ENCODE measurements around the gene GNL2. TPM values are rescaled to one million over a fixed set of nuclear protein-coding genes. Genes with fewer than 3 reads are reported as not detected.

Gene GNL2
- total and polyA plus RNA-seq, 2 experiments from 2014 or later, result 38.6 to 55.9 TPM

DNA sequence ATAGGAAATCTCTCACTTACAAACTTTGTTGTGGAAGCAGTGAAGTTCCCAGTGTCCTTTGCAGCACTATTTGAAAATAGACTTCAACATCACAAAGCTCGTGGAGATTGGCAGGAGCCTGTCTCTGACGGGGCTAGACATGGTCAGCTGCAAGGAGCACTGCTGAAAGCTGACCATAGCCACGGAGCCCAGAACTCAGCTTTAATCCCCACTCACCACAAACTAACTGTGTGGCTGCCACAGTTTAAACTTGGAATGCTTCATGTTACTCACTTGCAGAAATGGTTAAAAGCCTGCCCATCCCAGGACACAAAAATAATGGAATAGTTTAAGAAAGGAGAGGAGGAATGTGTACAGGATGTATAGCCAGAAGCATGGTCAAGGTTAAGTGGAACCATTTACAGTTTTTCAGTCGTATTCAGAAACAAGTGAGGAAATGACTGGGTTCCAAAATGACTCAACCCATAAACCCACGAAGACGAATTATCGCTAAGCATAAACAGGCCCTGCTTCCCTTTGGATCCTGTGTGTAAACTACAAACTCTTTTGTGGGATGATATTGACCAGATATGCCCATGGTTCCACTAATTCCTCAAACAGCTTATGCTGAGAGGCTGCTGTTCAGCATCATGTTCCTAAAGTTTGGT is 20.8 kb downstream of the GNL2 start:
- Histone ChIP-seq H3K36me3 (peaks cover 56% of the 10 kb centered on the region), H3K4me1 (ENCODE audit: low read depth) (no peaks in the 10 kb centered on the region), H3K4me3 (no peak overlapping the region), H3K9me3 (ENCODE audit: low read depth) (no peaks in the 10 kb centered on the region), H3K27ac (no peak overlapping the region), H3K27me3 (no peaks in the 10 kb centered on the region)
- TF ChIP-seq, protein P1, sequence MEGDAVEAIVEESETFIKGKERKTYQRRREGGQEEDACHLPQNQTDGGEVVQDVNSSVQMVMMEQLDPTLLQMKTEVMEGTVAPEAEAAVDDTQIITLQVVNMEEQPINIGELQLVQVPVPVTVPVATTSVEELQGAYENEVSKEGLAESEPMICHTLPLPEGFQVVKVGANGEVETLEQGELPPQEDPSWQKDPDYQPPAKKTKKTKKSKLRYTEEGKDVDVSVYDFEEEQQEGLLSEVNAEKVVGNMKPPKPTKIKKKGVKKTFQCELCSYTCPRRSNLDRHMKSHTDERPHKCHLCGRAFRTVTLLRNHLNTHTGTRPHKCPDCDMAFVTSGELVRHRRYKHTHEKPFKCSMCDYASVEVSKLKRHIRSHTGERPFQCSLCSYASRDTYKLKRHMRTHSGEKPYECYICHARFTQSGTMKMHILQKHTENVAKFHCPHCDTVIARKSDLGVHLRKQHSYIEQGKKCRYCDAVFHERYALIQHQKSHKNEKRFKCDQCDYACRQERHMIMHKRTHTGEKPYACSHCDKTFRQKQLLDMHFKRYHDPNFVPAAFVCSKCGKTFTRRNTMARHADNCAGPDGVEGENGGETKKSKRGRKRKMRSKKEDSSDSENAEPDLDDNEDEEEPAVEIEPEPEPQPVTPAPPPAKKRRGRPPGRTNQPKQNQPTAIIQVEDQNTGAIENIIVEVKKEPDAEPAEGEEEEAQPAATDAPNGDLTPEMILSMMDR (IDR thresholded peaks at IDR 0.05; ENCODE audit: low read depth, low read length), result no peak
- DNase-seq (ENCODE audit: low read depth in 1 of 2, low spot score in 1 of 2), result peak in 1 of 2 donors; percentile 38

- DNase-seq (ENCODE audit: low read depth in 1 of 2, low spot score in 1 of 2), result no peak
- H3K9me3 ChIP-seq (ENCODE audit: low read depth), result no peaks in the 10 kb centered on the region
- no peaks in the 10 kb centered on the region for H3K27me3 ChIP-seq
- no peak overlapping the region for H3K4me3 ChIP-seq
- TF ChIP-seq, protein P1 (IDR thresholded peaks at IDR 0.05; ENCODE audit: low read depth, low read length), result no peak
- H3K36me3 ChIP-seq, result peaks cover 80% of the 10 kb centered on the region
- no peaks in the 10 kb centered on the region for H3K4me1 ChIP-seq (ENCODE audit: low read depth)
- no peak overlapping the region for H3K27ac ChIP-seq
Measured at GRCh38 chr1:37570528-37571334, 25.0 kb downstream of the GNL2 start.

- DNase-seq (ENCODE audit: low read depth in 1 of 2, low spot score in 1 of 2), result peak in 1 of 2 donors; percentile 21
- Histone ChIP-seq H3K27me3 (no peaks in the 10 kb centered on the region), H3K4me3 (no peak overlapping the region), H3K9me3 (ENCODE audit: low read depth) (no peaks in the 10 kb centered on the region), H3K4me1 (ENCODE audit: low read depth) (no peaks in the 10 kb centered on the region), H3K36me3 (peaks cover 54% of the 10 kb centered on the region), H3K27ac (peak overlapping the region; percentile 15)
- TF ChIP-seq, protein P1 (IDR thresholded peaks at IDR 0.05; ENCODE audit: low read depth, low read length), result no peak
Measured at GRCh38 chr1:37567023-37567422, 28.7 kb downstream of the GNL2 start.

DNA sequence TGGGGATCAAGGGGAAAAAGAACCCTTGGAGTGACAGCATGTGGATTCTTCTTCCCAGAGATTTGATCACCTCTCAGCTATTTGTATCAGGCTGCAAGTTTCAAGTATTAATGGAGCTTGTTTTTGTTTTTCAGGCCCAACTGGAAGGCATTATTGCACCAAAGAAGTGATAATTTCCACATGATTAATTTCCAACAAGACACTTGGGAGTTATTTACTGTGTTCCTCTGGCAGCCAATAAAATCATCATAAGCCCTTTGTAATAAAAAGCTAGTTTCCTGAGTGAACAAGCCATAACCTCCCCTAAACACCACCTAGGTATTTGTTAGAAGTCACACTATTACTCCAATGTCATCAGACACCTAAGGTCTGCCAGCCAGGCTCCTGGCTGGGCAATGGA is 30.8 kb downstream of the GNL2 start:
- Histone ChIP-seq H3K27ac (no peak overlapping the region), H3K4me3 (no peak overlapping the region), H3K36me3 (peaks cover 44% of the 10 kb centered on the region), H3K27me3 (no peaks in the 10 kb centered on the region), H3K4me1 (ENCODE audit: low read depth) (no peaks in the 10 kb centered on the region), H3K9me3 (ENCODE audit: low read depth) (no peaks in the 10 kb centered on the region)
- TF ChIP-seq, protein P1 (IDR thresholded peaks at IDR 0.05; ENCODE audit: low read depth, low read length), result no peak
- DNase-seq (ENCODE audit: low read depth in 1 of 2, low spot score in 1 of 2), result no peak

GRCh38 chr1:37562984-37563383 is 32.8 kb downstream of the GNL2 start:
- no peak for DNase-seq (ENCODE audit: low read depth in 1 of 2, low spot score in 1 of 2)
- H3K27me3 ChIP-seq, result no peaks in the 10 kb centered on the region
- no peaks in the 10 kb centered on the region for H3K9me3 ChIP-seq (ENCODE audit: low read depth)
- H3K4me3 ChIP-seq, result no peak overlapping the region
- TF ChIP-seq, protein P1 (IDR thresholded peaks at IDR 0.05; ENCODE audit: low read depth, low read length), result no peak
- H3K27ac ChIP-seq, result no peak overlapping the region
- peaks cover 25% of the 10 kb centered on the region for H3K36me3 ChIP-seq
- no peaks in the 10 kb centered on the region for H3K4me1 ChIP-seq (ENCODE audit: low read depth)

All from cardiac muscle cell (in vitro differentiated cells and primary cell).